Liver (tissue), 9 donors: ENCODE results near the gene SFXN5. TPM values are rescaled to one million over a fixed set of nuclear protein-coding genes. Genes with fewer than 3 reads are reported as not detected.
A peak's percentile ranks its signal among the peaks of the same experiment; 100 is the strongest.

Source experiments
- DNase-seq: peaks from one replicate; pipeline ENCODE4 v3.0.0-alpha.2; 2017; ENCODE audit warnings: low spot score
- H3K27ac ChIP-seq, 2 donors: one replicate each; pipeline ENCODE4 v1.7.0; 2013; ENCODE audit warnings: inconsistent platforms in 2 of 2, low read length in 2 of 2, control low read depth in 1 of 2, low read depth in 1 of 2, mild to moderate bottlenecking in 1 of 2
- H3K27me3 ChIP-seq, 4 donors: one replicate each; pipeline versions ENCODE4 v1.6.1 to v1.7.0; 2013; ENCODE audit warnings: low read length in 3 of 4, inconsistent platforms in 1 of 4, mild to moderate bottlenecking in 1 of 4, moderate library complexity in 1 of 4; ENCODE audit not compliant: control insufficient read depth in 4 of 4, insufficient read depth in 4 of 4
- H3K36me3 ChIP-seq, 4 donors: one replicate each; pipeline versions ENCODE4 v1.6.1 to v1.7.0; 2013; ENCODE audit warnings: low read length in 3 of 4, mild to moderate bottlenecking in 3 of 4, low read depth in 1 of 4, moderate library complexity in 1 of 4; ENCODE audit not compliant: control insufficient read depth in 4 of 4, insufficient read depth in 3 of 4
- H3K4me1 ChIP-seq, 4 donors: one replicate each; pipeline versions ENCODE4 v1.6.1 to v1.7.0; 2013; ENCODE audit warnings: low read length in 3 of 4, mild to moderate bottlenecking in 3 of 4, moderate library complexity in 1 of 4; ENCODE audit not compliant: control insufficient read depth in 4 of 4, insufficient read depth in 4 of 4
- H3K4me3 ChIP-seq, 3 donors: one replicate each; pipeline versions ENCODE4 v1.6.1 to v1.7.0; 2013; ENCODE audit warnings: low read length in 3 of 3, control low read depth in 1 of 3, low read depth in 1 of 3, mild to moderate bottlenecking in 1 of 3
- H3K9ac ChIP-seq, 2 donors: one replicate each; pipeline ENCODE4 v1.7.0; 2013; ENCODE audit warnings: low read length in 2 of 2, mild to moderate bottlenecking in 2 of 2, moderate library complexity in 2 of 2, control low read depth in 1 of 2, low read depth in 1 of 2
- H3K9me3 ChIP-seq, 4 donors: one replicate each; pipeline versions ENCODE4 v1.6.1 to v1.7.0; 2013; ENCODE audit warnings: low read length in 3 of 4; ENCODE audit not compliant: control insufficient read depth in 4 of 4
- ATF3 ChIP-seq: IDR thresholded peaks from 2 replicates; pipeline ENCODE4 v1.6.1; 2016; ENCODE audit warnings: antibody characterized with exemption
- EGR1 ChIP-seq, 2 donors: IDR thresholded peaks; 2 replicates each; pipeline ENCODE4 v1.6.1; 2016 to 2018; ENCODE audit warnings: antibody characterized with exemption in 2 of 2, low read depth in 2 of 2
- FOXA1 ChIP-seq: IDR thresholded peaks from 2 replicates; pipeline ENCODE4 v1.6.1; 2016; ENCODE audit warnings: antibody characterized with exemption
- FOXA2 ChIP-seq: IDR thresholded peaks from 2 replicates; pipeline ENCODE4 v1.6.1; 2016; ENCODE audit warnings: antibody characterized with exemption
- GABPA ChIP-seq, 2 donors: IDR thresholded peaks in 1 of 2; conservative IDR thresholded peaks in 1 of 2; 2 replicates each; pipeline ENCODE4 v1.6.1; 2016; ENCODE audit warnings: antibody characterized with exemption in 2 of 2, mild to moderate bottlenecking in 1 of 2, moderate library complexity in 1 of 2
- HNF4A ChIP-seq, 2 donors: conservative IDR thresholded peaks; 2 replicates each; pipeline ENCODE4 v1.6.1; 2016; ENCODE audit warnings: antibody characterized with exemption in 2 of 2, mild to moderate bottlenecking in 2 of 2
- HNF4G ChIP-seq: IDR thresholded peaks from 2 replicates; pipeline ENCODE4 v1.6.1; 2016; ENCODE audit warnings: antibody characterized with exemption
- JUND ChIP-seq, 2 donors: IDR thresholded peaks; 2 replicates each; pipeline ENCODE4 v1.6.1; 2016; ENCODE audit warnings: antibody characterized with exemption in 2 of 2
- NR2F2 ChIP-seq: IDR thresholded peaks from 2 replicates; pipeline ENCODE4 v1.6.1; 2016; ENCODE audit warnings: antibody characterized with exemption
- RAD21 ChIP-seq, 2 donors: IDR thresholded peaks; 2 replicates each; pipeline ENCODE4 v1.6.1; 2016; ENCODE audit warnings: antibody characterized with exemption in 2 of 2, mild to moderate bottlenecking in 2 of 2
- REST ChIP-seq: IDR thresholded peaks from 2 replicates; pipeline ENCODE4 v1.6.1; 2016; ENCODE audit warnings: antibody characterized with exemption, mild to moderate bottlenecking
- RXRA ChIP-seq, 2 donors: IDR thresholded peaks; 2 replicates each; pipeline ENCODE4 v1.6.1; 2017 to 2018; ENCODE audit warnings: antibody characterized with exemption in 2 of 2, mild to moderate bottlenecking in 1 of 2
- SP1 ChIP-seq: IDR thresholded peaks from 2 replicates; pipeline ENCODE4 v1.6.1; 2018; ENCODE audit warnings: antibody characterized with exemption, mild to moderate bottlenecking
- TAF1 ChIP-seq: conservative IDR thresholded peaks from 2 replicates; pipeline ENCODE4 v1.6.1; 2016; ENCODE audit warnings: antibody characterized with exemption, mild to moderate bottlenecking
- YY1 ChIP-seq: IDR thresholded peaks from 2 replicates; pipeline ENCODE4 v1.6.1; 2016; ENCODE audit warnings: antibody characterized with exemption, mild to moderate bottlenecking
- WGBS: extraction: QIAGEN DNeasy Blood & Tissue Kit; methylation state at CpG from one replicate; pipeline ENCODE4 v1.1.7; 2013; 5-methylcytosine and 5-hydroxymethylcytosine counted together
- polyA plus RNA-seq, 2 donors: library from polyadenylated mRNA; stranded (reverse) in 1 of 2; unstranded in 1 of 2; fragments of 200-250 nt in 1 of 2; fragments of >200 nt in 1 of 2; fragmentation: Nextera tagmentation in 1 of 2; extraction: Ambion mirVana in 1 of 2; gene quantifications; one replicate each; pipeline versions ENCODE4 v1.2.1 to v1.2.3, GENCODE V29; 2013 to 2015
- total RNA-seq, 2 donors: library from RNA; depleted of rRNA; stranded (reverse); fragments of >200 nt; gene quantifications; one replicate each; pipeline ENCODE4 v1.2.3, GENCODE V29; 2014
- TF ChIP-seq, protein P1 (sequence below): fragments of 150-350 bp; IDR thresholded peaks from 2 replicates; pipeline ENCODE4 v1.5.1; 2017; ENCODE audit warnings: improper control_type of control experiment, low read depth, low read length; ENCODE audit not compliant: missing input control
- TF ChIP-seq, protein P2 (sequence below): IDR thresholded peaks from 2 replicates; pipeline ENCODE4 v1.6.1; 2016; ENCODE audit warnings: antibody characterized with exemption
- TF ChIP-seq, protein P3 (sequence below): IDR thresholded peaks from 2 replicates; pipeline ENCODE4 v1.6.1; 2016; ENCODE audit warnings: antibody characterized with exemption
- donor health status: healthy.
- donor health status: healthy.
- donor health status: healthy.
- donor health status: healthy.
- donor health status: healthy.

The SFXN5 gene
- total and polyA plus RNA-seq, 4 donors = 23.3 to 58.2 (median 29.5) TPM

DNA sequence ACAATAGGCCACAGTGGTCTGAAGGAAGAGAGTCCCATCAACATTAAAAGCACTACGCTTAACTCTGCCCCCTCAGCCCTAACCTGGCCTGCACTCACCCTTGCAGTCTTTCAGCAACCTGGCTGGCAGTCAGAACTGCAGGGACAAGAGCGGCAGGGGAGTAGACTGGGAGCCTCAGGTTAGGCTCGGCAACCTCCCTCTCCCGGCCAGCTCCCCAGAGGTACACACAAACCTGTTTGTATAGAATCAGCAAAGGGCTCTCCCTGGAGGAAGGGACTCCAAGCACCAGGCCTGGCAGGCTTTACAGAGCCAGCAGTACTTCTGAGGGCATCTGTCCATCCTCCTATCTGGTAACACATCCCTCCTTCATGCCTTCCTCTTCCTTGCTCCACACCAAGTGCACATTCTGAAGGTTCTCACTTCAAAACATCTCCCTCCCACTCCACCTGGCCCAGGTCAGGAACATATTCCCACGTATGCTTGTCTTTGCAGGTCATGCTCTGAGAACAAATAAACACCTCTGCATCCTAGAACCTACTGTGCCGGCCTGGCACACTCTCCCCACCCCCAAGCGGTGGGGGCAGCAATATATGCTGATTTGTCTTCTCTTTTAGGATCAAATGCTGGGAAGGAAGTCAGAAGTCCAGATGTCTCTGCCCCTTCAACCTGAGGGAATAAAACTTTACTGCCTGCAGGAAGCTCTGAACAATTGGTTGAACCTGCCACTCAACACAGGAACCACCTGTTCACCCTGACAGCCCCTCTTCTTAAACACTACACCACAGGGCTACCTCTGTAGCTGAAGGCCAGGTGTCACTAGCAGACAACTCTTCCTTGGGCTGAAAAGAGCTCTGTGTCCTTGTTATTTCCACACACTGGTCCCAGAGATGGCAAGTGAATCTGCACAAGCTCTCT is 12.6 kb upstream of the SFXN5 start:
- H3K9me3 ChIP-seq = no peaks in the 10 kb centered on the region
- no peaks in the 10 kb centered on the region for H3K27me3 ChIP-seq
- TF ChIP-seq GABPA (IDR thresholded peaks at IDR 0.05 in 1 of 2, conservative IDR thresholded peaks at IDR 0.05 in 1 of 2) = no peak
- TF ChIP-seq JUND (IDR thresholded peaks at IDR 0.05) = no peak
- peak; percentile 64 for TF ChIP-seq NR2F2
- WGBS = 59% methylated on average over 7 of the region's 7 CpGs
- H3K36me3 ChIP-seq = peaks cover 0 to 6% (median under 1%) of the 10 kb centered on the region in 4 donors
- no peak overlapping the region for H3K4me3 ChIP-seq
- no peak overlapping the region for H3K9ac ChIP-seq
- DNase-seq = no peak
- H3K4me1 ChIP-seq = peaks cover 0 to 7% (median 2%) of the 10 kb centered on the region in 4 donors
- H3K27ac ChIP-seq = peak overlapping the region in 1 of 2 donors; percentile 21

- no peak overlapping the region for H3K4me3 ChIP-seq
- H3K27ac ChIP-seq = no peak overlapping the region
- no peak for DNase-seq
- 92% methylated on average over 13 of the region's 13 CpGs for WGBS
- H3K27me3 ChIP-seq = no peaks in the 10 kb centered on the region
- H3K9me3 ChIP-seq = no peaks in the 10 kb centered on the region
- no peak overlapping the region for H3K9ac ChIP-seq
- H3K36me3 ChIP-seq = peaks cover 0 to 4% (median under 1%) of the 10 kb centered on the region in 4 donors
- H3K4me1 ChIP-seq = peaks cover 0 to 7% (median 2%) of the 10 kb centered on the region in 4 donors
- TF ChIP-seq REST (no peak), HNF4A (conservative IDR thresholded peaks at IDR 0.05) (no peak), TAF1 (no peak), EGR1 (IDR thresholded peaks at IDR 0.05; ENCODE audit: low read depth in 2 of 2) (no peak), YY1 (no peak), RAD21 (IDR thresholded peaks at IDR 0.05) (no peak), FOXA1 (no peak), NR2F2 (no peak), ATF3 (no peak), GABPA (IDR thresholded peaks at IDR 0.05 in 1 of 2, conservative IDR thresholded peaks at IDR 0.05 in 1 of 2) (no peak), SP1 (no peak), JUND (IDR thresholded peaks at IDR 0.05) (no peak), FOXA2 (no peak), HNF4G (no peak), RXRA (IDR thresholded peaks at IDR 0.05) (no peak)
- TF ChIP-seq, protein P1, sequence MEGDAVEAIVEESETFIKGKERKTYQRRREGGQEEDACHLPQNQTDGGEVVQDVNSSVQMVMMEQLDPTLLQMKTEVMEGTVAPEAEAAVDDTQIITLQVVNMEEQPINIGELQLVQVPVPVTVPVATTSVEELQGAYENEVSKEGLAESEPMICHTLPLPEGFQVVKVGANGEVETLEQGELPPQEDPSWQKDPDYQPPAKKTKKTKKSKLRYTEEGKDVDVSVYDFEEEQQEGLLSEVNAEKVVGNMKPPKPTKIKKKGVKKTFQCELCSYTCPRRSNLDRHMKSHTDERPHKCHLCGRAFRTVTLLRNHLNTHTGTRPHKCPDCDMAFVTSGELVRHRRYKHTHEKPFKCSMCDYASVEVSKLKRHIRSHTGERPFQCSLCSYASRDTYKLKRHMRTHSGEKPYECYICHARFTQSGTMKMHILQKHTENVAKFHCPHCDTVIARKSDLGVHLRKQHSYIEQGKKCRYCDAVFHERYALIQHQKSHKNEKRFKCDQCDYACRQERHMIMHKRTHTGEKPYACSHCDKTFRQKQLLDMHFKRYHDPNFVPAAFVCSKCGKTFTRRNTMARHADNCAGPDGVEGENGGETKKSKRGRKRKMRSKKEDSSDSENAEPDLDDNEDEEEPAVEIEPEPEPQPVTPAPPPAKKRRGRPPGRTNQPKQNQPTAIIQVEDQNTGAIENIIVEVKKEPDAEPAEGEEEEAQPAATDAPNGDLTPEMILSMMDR = no peak
- TF ChIP-seq, protein P2, sequence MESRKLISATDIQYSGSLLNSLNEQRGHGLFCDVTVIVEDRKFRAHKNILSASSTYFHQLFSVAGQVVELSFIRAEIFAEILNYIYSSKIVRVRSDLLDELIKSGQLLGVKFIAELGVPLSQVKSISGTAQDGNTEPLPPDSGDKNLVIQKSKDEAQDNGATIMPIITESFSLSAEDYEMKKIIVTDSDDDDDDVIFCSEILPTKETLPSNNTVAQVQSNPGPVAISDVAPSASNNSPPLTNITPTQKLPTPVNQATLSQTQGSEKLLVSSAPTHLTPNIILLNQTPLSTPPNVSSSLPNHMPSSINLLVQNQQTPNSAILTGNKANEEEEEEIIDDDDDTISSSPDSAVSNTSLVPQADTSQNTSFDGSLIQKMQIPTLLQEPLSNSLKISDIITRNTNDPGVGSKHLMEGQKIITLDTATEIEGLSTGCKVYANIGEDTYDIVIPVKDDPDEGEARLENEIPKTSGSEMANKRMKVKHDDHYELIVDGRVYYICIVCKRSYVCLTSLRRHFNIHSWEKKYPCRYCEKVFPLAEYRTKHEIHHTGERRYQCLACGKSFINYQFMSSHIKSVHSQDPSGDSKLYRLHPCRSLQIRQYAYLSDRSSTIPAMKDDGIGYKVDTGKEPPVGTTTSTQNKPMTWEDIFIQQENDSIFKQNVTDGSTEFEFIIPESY = no peak
- TF ChIP-seq, protein P3, sequence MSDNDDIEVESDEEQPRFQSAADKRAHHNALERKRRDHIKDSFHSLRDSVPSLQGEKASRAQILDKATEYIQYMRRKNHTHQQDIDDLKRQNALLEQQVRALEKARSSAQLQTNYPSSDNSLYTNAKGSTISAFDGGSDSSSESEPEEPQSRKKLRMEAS = no peak
Observed at GRCh38 chr2:73082523-73083410, 11.3 kb upstream of the SFXN5 start.
